ENCODE measurements around the gene C6orf58.
"Not testable (repeated sequence)": the region's sequence is repeated elsewhere in the genome, so short reads cannot be mapped to it uniquely, and the experiment has no call there.

C6orf58 gene

GRCh38 chr6:127593456-127593855 is 16.5 kb downstream of the C6orf58 start:
- not testable (repeated sequence) for DNase-seq

GRCh38 chr6:127606131-127606562 is 29.2 kb downstream of the C6orf58 start:
- no peak for DNase-seq

GRCh38 chr6:127608554-127609270 is 31.7 kb downstream of the C6orf58 start:
- no peak for DNase-seq

- no peak for DNase-seq
These were observed 41.8 kb downstream of the C6orf58 start for GRCh38 chr6:127618729-127619128.

- DNase-seq, result no peak
These were observed 53.8 kb downstream of the C6orf58 start for GRCh38 chr6:127630800-127631199.

- no peak for DNase-seq
These were observed 57.2 kb downstream of the C6orf58 start for GRCh38 chr6:127634178-127634577.

GRCh38 chr6:127635091-127635490 is 58.1 kb downstream of the C6orf58 start:
- DNase-seq, result no peak

- DNase-seq, result no peak
These were observed 60.9 kb downstream of the C6orf58 start for GRCh38 chr6:127637830-127638409.
